T-helper 2 cell (primary cell): ENCODE measurements around the gene SLC16A5.
"Not testable (repeated sequence)": the region's sequence is repeated elsewhere in the genome, so short reads cannot be mapped to it uniquely, and the experiment has no call there.

Source experiments
- DNase-seq, 5 experiments: peaks; one replicate each; pipeline versions ENCODE4 v3.0.0 to v3.0.0-alpha.2; 2012 to 2022

Gene SLC16A5

GRCh38 chr17:75135452-75135851 is 47.7 kb downstream of the SLC16A5 start:
- no peak for DNase-seq

- no peak for DNase-seq
Measured at GRCh38 chr17:75135946-75136345, 48.2 kb downstream of the SLC16A5 start.

- not testable (repeated sequence) for DNase-seq
Measured at GRCh38 chr17:75137762-75138161, 50.0 kb downstream of the SLC16A5 start.

GRCh38 chr17:75138519-75138918 is 50.8 kb downstream of the SLC16A5 start:
- no peak for DNase-seq

GRCh38 chr17:75142236-75142971 is 54.6 kb downstream of the SLC16A5 start:
- DNase-seq, result no peak

GRCh38 chr17:75144816-75145512 is 57.2 kb downstream of the SLC16A5 start:
- no peak for DNase-seq

GRCh38 chr17:75146592-75146991 is 58.8 kb downstream of the SLC16A5 start:
- no peak for DNase-seq

GRCh38 chr17:75147878-75148546 is 60.3 kb downstream of the SLC16A5 start:
- no peak for DNase-seq

GRCh38 chr17:75151930-75152329 is 64.2 kb downstream of the SLC16A5 start:
- DNase-seq, result peak in 1 of 5 experiments; percentile 58

GRCh38 chr17:75152523-75152921 is 64.8 kb downstream of the SLC16A5 start:
- no peak for DNase-seq

- DNase-seq, result peak in 1 of 5 experiments; percentile 28
Measured at GRCh38 chr17:75152922-75153779, 65.4 kb downstream of the SLC16A5 start.

- no peak for DNase-seq
Measured at GRCh38 chr17:75153780-75154194, 66.0 kb downstream of the SLC16A5 start.

- DNase-seq, result peak; percentile 91 to 99 (median 96)
Measured at GRCh38 chr17:75154195-75155106, 66.7 kb downstream of the SLC16A5 start, which contains the start of gene JPT1. Gene JPT1 (minus strand): TSS chr17:75154512. CDS start chr17:75154397, 115 bp downstream.

GRCh38 chr17:75155191-75155601 is 67.4 kb downstream of the SLC16A5 start:
- DNase-seq, result no peak
